ENCODE results near the gene RNF224.

- TF ChIP-seq EZH2 (IDR thresholded peaks at IDR 0.05; ENCODE audit: low read depth) = no peak
- TF ChIP-seq CTCF (conservative IDR thresholded peaks at IDR 0.05) = no peak
These were observed 9.7 kb downstream of the RNF224 start for GRCh38 chr9:137236936-137237421.

All from PC-9 (cell line).